Right lobe of liver (tissue), 6 donors: Measurements from ENCODE around the gene C12orf42. TPM values are rescaled to one million over a fixed set of nuclear protein-coding genes. Genes with fewer than 3 reads are reported as not detected.

Experiments
- ATAC-seq, 4 donors: fragments of 200-7000 bp; cut with Tn5 transposase; one replicate each; pipeline ENCODE4 v1.9.1; 2020; ENCODE audit warnings: mild to moderate bottlenecking in 4 of 4, moderate library complexity in 4 of 4
- DNase-seq, 3 donors: peaks; one replicate each; pipeline ENCODE4 v3.0.0-alpha.2; 2020
- H3K27ac ChIP-seq, 3 donors: fragments of 200-600 bp; one replicate each; pipeline ENCODE4 v1.8.0; 2022
- H3K27me3 ChIP-seq, 2 donors: fragments of 200-600 bp; one replicate each; pipeline ENCODE4 v1.8.0; 2022
- H3K36me3 ChIP-seq, 4 donors: fragments of 200-600 bp; sonication (generic) in 1 of 4; one replicate each; pipeline versions ENCODE4 v1.5.1 to v1.8.0; 2017 to 2022; ENCODE audit warnings: control low read depth in 1 of 4
- H3K4me1 ChIP-seq, 4 donors: fragments of 200-600 bp; sonication (generic) in 1 of 4; one replicate each; pipeline versions ENCODE4 v1.5.1 to v1.8.0; 2017 to 2022; ENCODE audit warnings: control low read depth in 1 of 4
- H3K4me3 ChIP-seq, 3 donors: fragments of 200-600 bp; one replicate each; pipeline ENCODE4 v1.8.0; 2022
- H3K9me3 ChIP-seq, 4 donors: fragments of 200-600 bp; sonication (generic) in 1 of 4; one replicate each; pipeline versions ENCODE4 v1.5.1 to v1.8.0; 2017 to 2022; ENCODE audit warnings: control low read depth in 1 of 4
- CTCF ChIP-seq, 4 donors: fragments of 200-600 bp in 3 of 4; fragments of 450-650 bp in 1 of 4; IDR thresholded peaks; one replicate each; pipeline versions ENCODE4 v1.5.1 to v1.8.0; 2016 to 2022; ENCODE audit warnings: antibody characterized with exemption in 4 of 4, mild to moderate bottlenecking in 2 of 4
- POLR2A ChIP-seq: fragments of 450-650 bp; IDR thresholded peaks from one replicate; pipeline ENCODE4 v1.6.1; 2017; ENCODE audit warnings: antibody characterized with exemption, mild to moderate bottlenecking
- WGBS: methylation state at CpG from one replicate; pipeline ENCODE4 v1.1.6; 2018; ENCODE audit warnings: low coverage, low lambda C conversion rate; ENCODE audit not compliant: insufficient coverage; ENCODE audit errors: missing lambda C conversion rate; 5-methylcytosine and 5-hydroxymethylcytosine counted together
- intact Hi-C, 2 donors: fragments of 100-400 bp; cut with DNase I; formaldehyde crosslinking; loops; one replicate each; pipeline versions ENCODE4 v1.11.2 to v1.14.1; 2022
- total RNA-seq, 6 experiments: library from RNA; depleted of rRNA in 2 of 6; stranded (reverse); fragments of >200 nt in 2 of 6; fragmentation: NEBNext Ultra II Directional in 3 of 6; extraction: Animal tissue kit (Norgen Biotek cat#: 25700) in 3 of 6; gene quantifications; one replicate each; pipeline versions ENCODE4 v1.1.0 to v1.2.4, GENCODE V29; 2016 to 2023
- donor health status: DM: no; HTN: yes; CAD: no.
- donor health status: DM: no; HTN: no; CAD: no.
- donor health status: DM: no; HTN: no; CAD: no.
- donor health status: DM: no; HTN: yes; CAD: no.
- donor health status: DM: no; HTN: yes; CAD: no.

The C12orf42 gene
- total RNA-seq, 6 experiments from 2014 or later: not detected

- no peak for TF ChIP-seq CTCF (IDR thresholded peaks at IDR 0.05)
- no peak for TF ChIP-seq POLR2A
- Histone ChIP-seq H3K27me3 (no peaks in the 10 kb centered on the region), H3K27ac (no peak overlapping the region), H3K4me3 (no peak overlapping the region), H3K36me3 (no peaks in the 10 kb centered on the region), H3K4me1 (no peaks in the 10 kb centered on the region), H3K9me3 (no peaks in the 10 kb centered on the region)
- whole genome bisulfite sequencing: 60% methylated on average over 14 of the region's 15 CpGs
- intact Hi-C loops: no loop called here
- DNase-seq (no peak), ATAC-seq (no peak)
Measured at GRCh38 chr12:103530307-103531066, 34.7 kb upstream of the C12orf42 start.

GRCh38 chr12:103529306-103529705, 33.5 kb upstream of the C12orf42 start:
- H3K9me3 ChIP-seq: no peaks in the 10 kb centered on the region
- H3K4me3 ChIP-seq: no peak overlapping the region
- ATAC-seq: no peak
- WGBS: 20% methylated on average over 3 of the region's 4 CpGs
- DNase-seq: no peak
- no peak for TF ChIP-seq CTCF (IDR thresholded peaks at IDR 0.05)
- no peak for TF ChIP-seq POLR2A
- no peaks in the 10 kb centered on the region for H3K27me3 ChIP-seq
- no peak overlapping the region for H3K27ac ChIP-seq
- H3K36me3 ChIP-seq: no peaks in the 10 kb centered on the region
- intact Hi-C loops: no loop called here
- H3K4me1 ChIP-seq: no peaks in the 10 kb centered on the region

- Histone ChIP-seq H3K9me3 (no peaks in the 10 kb centered on the region), H3K27me3 (no peaks in the 10 kb centered on the region), H3K4me1 (no peaks in the 10 kb centered on the region), H3K36me3 (no peaks in the 10 kb centered on the region), H3K4me3 (no peak overlapping the region), H3K27ac (no peak overlapping the region)
- DNase-seq (no peak), ATAC-seq (no peak)
- WGBS: 52% methylated on average over 4 of the region's 4 CpGs
- TF ChIP-seq POLR2A (no peak), CTCF (IDR thresholded peaks at IDR 0.05) (no peak)
- intact Hi-C loops: no loop called here
Measured at GRCh38 chr12:103524238-103524875, 28.6 kb upstream of the C12orf42 start.

GRCh38 chr12:103523771-103524170, 28.0 kb upstream of the C12orf42 start:
- no peak for ATAC-seq
- Histone ChIP-seq H3K4me3 (no peak overlapping the region), H3K27ac (no peak overlapping the region), H3K9me3 (no peaks in the 10 kb centered on the region), H3K27me3 (no peaks in the 10 kb centered on the region), H3K36me3 (no peaks in the 10 kb centered on the region), H3K4me1 (no peaks in the 10 kb centered on the region)
- intact Hi-C loops: no loop called here
- TF ChIP-seq CTCF (IDR thresholded peaks at IDR 0.05): no peak
- no peak for TF ChIP-seq POLR2A
- 90% methylated on average over 1 of the region's 1 CpG for WGBS
- DNase-seq: no peak
